Limb (tissue), 2 donors: ENCODE results near the gene CASP8AP2.
"Not testable (repeated sequence)": the region's sequence is repeated elsewhere in the genome, so short reads cannot be mapped to it uniquely, and the experiment has no call there.

Experiments
- DNase-seq, 2 donors: peaks; one replicate each; pipeline ENCODE4 v3.0.0-alpha.2; 2016; ENCODE audit errors: extremely low spot score in 2 of 2

The CASP8AP2 gene

GRCh38 chr6:89819336-89820130, 10.1 kb upstream of the CASP8AP2 start, which contains the start of gene MDN1:
MDN1 (minus strand) TSS chr6:89819794; CDS start chr6:89819607, 187 bp downstream.
- DNase-seq, result peak; percentile 92 to 97

DNA sequence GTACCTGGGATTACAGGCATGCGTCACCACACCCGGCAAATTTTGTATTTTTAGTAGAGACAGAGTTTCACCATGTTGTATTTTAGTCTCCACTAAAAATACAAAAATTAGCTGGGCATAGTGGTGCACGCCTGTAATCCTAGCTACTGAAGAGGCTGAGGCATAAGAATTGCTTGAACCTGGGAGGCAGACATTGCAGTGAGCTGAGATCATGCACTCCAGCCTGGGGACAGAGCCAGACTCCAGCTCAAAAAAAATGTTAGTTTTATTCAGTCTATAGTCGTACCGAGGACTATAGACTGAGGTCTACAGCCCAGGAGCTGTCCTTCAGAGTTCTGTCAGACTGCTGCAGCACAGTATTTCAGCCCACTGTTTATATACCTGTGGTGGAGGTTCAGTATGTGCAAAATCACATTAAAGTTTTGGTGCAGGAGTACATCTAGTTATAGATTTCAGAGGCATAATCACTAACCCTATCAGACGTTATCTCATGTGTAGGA, 3.6 kb upstream of the CASP8AP2 start:
- no peak for DNase-seq

- DNase-seq, result not testable (repeated sequence)
Measured at GRCh38 chr6:89828475-89828987, 1.1 kb upstream of the CASP8AP2 start.

- DNase-seq, result peak in 1 of 2 donors; percentile 37
Measured at GRCh38 chr6:89828988-89829471, 650 bp upstream of the CASP8AP2 start.

- DNase-seq, result no peak
Measured at GRCh38 chr6:89830170-89830809, 610 bp downstream of the CASP8AP2 start.

DNA sequence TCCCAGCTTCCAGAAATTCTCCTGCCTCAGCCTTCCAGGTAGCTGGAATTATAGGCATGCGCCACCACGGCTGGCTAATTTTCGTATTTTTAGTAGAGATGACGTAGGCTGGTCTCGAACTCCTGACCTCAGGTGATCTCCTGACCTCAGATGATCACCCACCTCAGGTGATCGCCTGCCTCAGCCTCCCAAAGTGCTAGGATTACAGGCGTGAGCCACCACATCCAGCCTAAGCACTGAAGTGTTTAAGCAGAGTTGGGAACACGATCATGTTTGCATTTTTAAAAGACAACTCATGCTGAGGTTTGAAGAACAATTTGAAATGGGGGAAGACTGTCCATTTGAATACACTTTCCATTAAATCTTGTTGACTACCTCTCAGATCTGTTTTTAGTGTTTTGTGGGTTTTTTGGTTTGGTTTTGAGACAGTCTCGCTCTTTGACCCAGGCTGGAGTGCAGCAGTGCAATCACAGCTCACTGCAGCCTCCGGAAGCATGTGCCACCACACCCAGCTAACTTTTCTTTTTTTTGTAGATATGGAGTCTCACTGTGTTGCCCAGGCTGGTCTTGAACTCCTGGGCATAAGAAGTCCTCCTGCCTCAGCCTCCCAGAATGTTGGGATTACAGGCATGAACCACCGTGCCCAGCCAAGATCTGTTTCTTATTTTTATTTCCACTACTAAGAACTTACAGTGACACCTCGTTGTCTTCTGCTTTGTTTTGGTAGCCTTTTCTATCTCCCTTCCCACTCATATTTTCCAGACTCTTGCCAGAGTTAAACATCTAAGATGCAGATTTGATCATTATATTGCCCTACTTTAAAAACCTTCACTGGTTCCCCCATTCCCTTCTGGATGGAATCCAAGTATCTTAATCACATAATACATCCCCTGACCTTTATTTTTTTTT, 5.5 kb downstream of the CASP8AP2 start:
- no peak for DNase-seq

DNA sequence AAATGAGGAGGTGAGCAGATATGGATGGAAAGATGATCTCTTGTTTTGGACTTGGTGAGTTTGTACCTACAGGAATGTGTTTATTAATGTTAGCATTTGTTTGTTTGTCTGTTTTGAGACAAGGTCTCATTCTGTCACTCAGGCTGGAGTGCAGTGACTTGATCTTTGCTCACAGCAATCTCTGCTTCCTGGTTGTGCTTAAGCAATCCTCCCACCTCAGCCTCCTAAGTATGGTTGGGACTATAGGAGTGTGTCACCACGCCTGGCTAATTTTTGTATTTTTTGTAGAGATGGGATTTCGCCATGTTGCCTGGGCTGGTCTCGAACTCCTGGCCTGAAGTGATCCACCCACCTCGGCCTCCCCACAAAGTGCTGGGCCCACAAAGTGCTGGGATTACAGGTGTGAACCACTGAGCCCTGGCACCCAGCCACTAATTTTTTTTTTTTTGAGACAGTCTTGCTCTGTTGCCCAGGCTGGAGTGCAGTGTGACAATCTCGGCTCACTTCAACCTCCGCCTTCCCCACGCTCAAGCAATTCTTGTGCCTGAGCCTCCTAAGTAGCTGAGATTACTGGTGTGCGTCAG, 7.1 kb downstream of the CASP8AP2 start:
- DNase-seq, result no peak

- DNase-seq, result peak in 1 of 2 donors; percentile 27
Measured at GRCh38 chr6:89840538-89840937, 10.9 kb downstream of the CASP8AP2 start.

GRCh38 chr6:89842228-89842627, 12.5 kb downstream of the CASP8AP2 start:
- no peak for DNase-seq

GRCh38 chr6:89843070-89843469, 13.4 kb downstream of the CASP8AP2 start:
- DNase-seq, result no peak

DNA sequence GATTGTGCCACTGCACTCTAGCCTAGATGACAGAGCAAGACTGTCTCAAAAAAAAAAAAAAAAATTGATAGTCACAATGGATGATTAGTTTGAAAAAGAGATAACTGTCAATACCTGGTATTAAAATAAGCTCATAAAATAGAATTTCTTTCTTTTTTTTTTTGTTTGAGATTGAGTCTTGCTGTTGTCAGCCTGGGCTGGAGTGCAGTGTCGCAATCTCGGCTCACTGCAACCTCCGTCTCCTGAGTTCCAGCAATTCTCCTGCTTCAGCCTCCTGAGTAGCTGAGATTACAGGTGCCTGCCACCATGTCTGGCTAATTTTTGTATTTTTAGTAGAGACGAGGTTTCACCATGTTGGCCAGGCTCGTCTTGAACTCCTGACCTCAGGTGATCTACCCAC, 17.8 kb downstream of the CASP8AP2 start:
- DNase-seq, result not testable (repeated sequence)

DNA sequence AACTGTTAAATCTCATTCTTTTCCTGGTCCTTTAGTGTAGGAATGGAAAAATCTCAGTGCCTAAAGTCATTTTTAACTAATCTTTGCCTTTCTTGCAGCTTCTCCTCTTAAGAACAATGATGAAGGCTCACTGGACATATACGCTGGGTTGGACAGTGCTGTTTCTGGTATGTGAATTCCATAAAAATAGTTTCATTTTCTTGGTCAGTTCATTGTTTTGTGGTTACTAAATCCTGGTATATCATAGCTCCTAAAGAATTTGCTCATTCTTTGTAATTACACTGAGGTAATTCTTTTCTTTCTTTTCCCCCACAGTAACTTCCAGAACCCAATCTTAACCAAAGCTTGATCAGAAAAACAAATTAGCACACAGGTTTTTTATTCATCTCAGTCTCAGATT, 23.4 kb downstream of the CASP8AP2 start:
- no peak for DNase-seq

DNA sequence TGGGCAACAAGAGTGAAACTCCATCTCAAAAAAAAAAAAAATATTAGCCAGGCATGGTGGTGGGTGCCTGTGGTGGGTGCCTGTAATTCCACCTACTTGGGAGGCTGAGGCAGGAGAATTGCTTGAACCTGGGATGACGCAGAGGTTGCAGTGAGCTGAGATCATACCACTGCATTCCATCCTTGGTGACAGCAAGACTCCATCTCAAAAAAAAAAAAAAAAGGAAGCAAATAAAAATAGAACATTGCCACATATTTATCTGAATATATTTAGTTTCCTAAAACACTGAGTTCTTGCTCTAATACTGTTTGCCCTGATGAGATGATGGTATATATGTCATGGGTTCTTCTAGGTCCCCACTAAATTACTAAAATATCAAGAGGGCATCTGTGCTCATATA, 28.4 kb downstream of the CASP8AP2 start:
- DNase-seq, result no peak

GRCh38 chr6:89859744-89860143, 30.1 kb downstream of the CASP8AP2 start:
- no peak for DNase-seq

- no peak for DNase-seq
Measured at GRCh38 chr6:89862273-89862672, 32.6 kb downstream of the CASP8AP2 start.

DNA sequence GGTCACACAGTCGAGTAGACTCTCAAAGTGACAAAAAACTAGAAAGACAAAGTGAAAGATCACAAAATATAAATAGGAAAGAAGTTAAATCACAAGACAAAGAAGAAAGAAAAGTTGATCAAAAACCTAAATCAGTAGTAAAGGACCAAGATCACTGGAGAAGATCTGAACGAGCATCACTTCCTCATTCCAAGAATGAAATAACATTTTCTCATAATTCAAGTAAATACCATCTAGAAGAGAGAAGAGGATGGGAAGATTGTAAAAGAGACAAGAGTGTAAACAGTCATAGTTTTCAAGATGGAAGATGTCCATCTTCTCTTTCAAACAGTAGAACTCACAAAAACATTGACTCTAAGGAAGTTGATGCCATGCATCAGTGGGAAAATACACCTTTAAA, 33.0 kb downstream of the CASP8AP2 start:
- DNase-seq, result no peak

- DNase-seq, result no peak
Measured at GRCh38 chr6:89866024-89866678, 36.5 kb downstream of the CASP8AP2 start.

DNA sequence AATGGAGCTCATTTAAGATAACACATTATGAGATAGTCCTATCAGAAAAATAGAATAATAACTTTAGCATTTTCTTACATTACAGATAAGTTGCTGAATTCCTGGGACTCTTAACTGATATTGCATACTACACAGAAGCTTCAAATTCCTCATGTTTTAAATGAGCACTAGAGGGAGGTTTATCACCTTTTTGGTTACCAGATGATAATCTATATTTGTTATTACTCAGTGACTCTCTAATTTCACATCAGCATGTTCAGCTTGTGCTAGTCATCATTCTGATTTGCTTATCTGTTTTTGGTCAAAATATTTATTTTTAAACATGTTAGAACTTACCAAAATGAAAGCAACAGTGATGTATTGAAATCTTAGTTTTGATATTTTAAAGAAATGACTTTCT, 44.0 kb downstream of the CASP8AP2 start:
- DNase-seq, result no peak

DNA sequence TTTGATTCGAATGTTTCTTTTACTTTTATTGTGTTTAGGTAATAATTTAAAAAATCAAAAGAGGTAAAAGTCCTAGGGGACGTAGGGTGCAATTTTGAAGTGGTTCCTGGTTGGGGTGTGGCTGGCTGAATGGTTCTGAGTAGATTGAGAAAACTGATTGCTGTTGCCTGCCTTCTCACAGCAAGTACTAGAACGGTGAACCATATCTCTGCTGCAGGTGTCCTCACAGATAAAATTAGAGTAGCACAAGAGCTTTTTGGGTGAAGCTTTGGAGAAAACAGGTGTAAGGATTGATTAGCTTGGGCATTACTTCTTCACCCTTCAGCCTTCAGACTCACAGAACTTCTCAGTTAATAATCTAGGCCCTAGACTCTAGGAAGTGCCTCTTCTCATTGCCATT, 44.8 kb downstream of the CASP8AP2 start:
- no peak for DNase-seq

DNA sequence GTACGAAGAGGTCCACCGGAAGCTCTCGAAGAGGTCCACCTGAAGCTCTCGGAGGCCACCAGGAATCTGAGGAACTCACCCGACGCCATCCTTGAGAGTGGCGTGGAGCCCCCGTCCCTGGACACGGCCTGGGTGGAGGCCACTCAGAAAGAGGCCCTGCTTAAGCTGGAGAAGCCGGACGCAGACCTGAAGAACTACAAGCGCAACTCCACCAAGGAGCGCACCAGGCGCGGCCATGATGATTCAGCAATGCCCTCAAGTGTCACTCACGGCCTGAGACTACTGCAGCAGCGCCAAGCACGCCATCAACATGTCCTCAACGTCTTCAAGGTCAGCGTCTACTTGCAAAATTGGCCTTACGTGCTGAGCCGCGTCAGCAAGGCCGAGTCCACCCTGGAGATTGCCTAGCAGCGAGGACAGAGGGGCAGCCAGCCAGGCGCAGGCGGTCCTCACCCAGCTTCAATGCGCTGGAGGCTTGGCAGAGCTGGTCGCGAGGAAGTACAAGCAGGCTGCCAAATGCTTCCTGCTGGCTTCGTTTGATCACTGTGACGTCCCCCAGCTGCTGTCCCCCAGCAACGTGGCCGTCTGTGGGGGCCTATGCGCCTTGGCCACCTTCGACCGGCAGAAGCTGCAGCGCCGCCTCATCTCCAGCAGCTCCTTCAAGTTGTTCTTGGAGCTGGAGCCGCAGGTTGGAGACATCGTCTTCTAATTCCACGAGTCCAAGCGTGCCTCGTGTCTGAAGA, 56.9 kb downstream of the CASP8AP2 start:
- no peak for DNase-seq
